Measurements from ENCODE around the gene CCDC47.
"Not testable (repeated sequence)": the region's sequence is repeated elsewhere in the genome, so short reads cannot be mapped to it uniquely, and the experiment has no call there.

The CCDC47 gene

DNA sequence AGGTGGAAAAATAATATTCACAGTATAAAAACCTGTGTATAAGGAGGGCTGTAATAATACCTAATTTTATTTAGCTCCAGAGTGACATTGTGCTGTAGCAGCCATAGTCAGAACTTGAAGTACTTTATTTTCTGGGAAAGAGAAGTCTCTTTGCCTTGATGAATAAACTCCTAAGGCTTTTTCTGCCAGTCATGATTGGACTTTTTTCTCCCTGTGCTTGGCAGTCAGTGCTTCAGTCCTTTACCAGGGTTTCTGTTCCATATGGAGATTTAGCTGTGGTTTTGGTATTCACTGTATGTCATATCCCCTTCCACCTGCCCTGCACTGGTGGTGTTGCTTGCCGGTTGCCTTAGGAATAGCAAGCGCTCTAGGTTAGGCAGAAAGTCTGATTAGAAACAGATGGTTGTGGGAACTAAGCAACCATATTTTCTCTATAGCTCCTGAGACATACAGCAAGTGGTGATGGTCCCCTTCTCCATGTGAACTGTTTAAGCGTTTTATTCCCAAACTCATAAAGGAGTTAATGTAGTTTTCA is 25.2 kb upstream of the CCDC47 start:
- TF ChIP-seq, protein P1, sequence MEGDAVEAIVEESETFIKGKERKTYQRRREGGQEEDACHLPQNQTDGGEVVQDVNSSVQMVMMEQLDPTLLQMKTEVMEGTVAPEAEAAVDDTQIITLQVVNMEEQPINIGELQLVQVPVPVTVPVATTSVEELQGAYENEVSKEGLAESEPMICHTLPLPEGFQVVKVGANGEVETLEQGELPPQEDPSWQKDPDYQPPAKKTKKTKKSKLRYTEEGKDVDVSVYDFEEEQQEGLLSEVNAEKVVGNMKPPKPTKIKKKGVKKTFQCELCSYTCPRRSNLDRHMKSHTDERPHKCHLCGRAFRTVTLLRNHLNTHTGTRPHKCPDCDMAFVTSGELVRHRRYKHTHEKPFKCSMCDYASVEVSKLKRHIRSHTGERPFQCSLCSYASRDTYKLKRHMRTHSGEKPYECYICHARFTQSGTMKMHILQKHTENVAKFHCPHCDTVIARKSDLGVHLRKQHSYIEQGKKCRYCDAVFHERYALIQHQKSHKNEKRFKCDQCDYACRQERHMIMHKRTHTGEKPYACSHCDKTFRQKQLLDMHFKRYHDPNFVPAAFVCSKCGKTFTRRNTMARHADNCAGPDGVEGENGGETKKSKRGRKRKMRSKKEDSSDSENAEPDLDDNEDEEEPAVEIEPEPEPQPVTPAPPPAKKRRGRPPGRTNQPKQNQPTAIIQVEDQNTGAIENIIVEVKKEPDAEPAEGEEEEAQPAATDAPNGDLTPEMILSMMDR (IDR thresholded peaks at IDR 0.05; ENCODE audit: insufficient read depth, low read depth, low read length, missing control alignments) = no peak
- DNase-seq (ENCODE audit: low read depth) = no peak
- no peak overlapping the region for H3K4me3 ChIP-seq (ENCODE audit: low read length)

DNA sequence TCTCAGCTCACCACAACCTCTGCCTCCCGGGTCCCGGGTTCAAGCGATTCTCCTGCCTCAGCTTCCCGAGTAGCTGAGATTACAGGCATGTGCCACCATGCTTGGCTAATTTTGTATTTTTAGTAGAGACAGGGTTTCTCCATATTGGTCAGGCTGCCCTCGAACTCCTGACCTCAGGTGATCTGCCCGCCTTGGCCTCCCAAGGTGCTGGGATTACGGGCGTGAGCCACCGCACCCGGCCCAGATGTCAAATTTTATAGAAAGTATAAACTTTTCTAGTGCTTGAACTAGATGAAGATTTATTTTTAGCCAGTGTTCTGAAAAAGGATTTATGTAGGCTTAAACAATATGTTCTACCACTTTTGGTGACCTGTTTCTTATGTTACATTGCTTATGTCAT is 23.0 kb upstream of the CCDC47 start:
- not testable (repeated sequence) for DNase-seq (ENCODE audit: low read depth); H3K4me3 ChIP-seq (ENCODE audit: low read length)

GRCh38 chr17:63792055-63792729 is 18.8 kb upstream of the CCDC47 start:
- DNase-seq (ENCODE audit: low read depth) = peak; percentile 78
- no peak overlapping the region for H3K4me3 ChIP-seq (ENCODE audit: low read length)
- TF ChIP-seq, protein P1 (IDR thresholded peaks at IDR 0.05; ENCODE audit: insufficient read depth, low read depth, low read length, missing control alignments) = peak; percentile 15

GRCh38 chr17:63790057-63790456 is 16.7 kb upstream of the CCDC47 start:
- DNase-seq (ENCODE audit: low read depth) = no peak
- H3K4me3 ChIP-seq (ENCODE audit: low read length) = no peak overlapping the region
- TF ChIP-seq, protein P1 (IDR thresholded peaks at IDR 0.05; ENCODE audit: insufficient read depth, low read depth, low read length, missing control alignments) = no peak

DNA sequence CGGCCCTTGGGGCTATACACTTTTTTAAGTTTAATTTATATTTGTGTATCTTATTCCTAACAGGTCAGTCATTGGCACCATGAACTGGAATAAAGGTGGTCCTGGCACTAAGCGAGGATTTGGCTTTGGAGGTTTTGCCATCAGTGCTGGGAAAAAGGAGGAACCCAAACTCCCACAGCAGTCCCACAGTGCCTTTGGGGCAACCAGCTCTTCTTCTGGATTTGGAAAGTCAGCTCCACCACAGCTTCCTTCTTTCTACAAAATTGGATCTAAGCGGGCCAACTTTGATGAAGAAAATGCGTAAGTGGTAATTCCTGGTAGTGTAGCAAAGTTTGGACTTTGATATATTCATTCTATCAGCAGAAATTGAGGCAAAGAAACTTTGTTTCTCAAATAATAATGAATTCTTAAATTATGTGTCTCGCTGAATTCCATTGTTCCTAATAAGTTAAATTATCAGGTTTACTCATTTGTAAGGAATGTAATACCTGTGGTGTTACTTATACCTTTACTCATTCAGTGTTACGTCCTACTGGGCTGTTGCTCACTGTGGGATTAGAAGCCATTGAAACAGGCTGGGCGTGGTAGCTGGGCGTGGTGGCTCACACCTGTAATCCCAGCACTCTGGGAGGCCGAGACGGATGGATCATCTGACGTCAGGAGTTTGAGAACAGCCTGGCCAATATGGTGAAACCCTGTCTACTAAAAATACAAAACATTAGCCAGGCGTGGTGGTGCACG is 13.7 kb upstream of the CCDC47 start:
- no peak overlapping the region for H3K4me3 ChIP-seq (ENCODE audit: low read length)
- peak; percentile 96 for DNase-seq (ENCODE audit: low read depth)
- TF ChIP-seq, protein P1 (IDR thresholded peaks at IDR 0.05; ENCODE audit: insufficient read depth, low read depth, low read length, missing control alignments) = no peak

- H3K4me3 ChIP-seq (ENCODE audit: low read length) = no peak overlapping the region
- no peak for DNase-seq (ENCODE audit: low read depth)
- TF ChIP-seq, protein P1 (IDR thresholded peaks at IDR 0.05; ENCODE audit: insufficient read depth, low read depth, low read length, missing control alignments) = no peak
Observed at GRCh38 chr17:63786117-63786516, 12.7 kb upstream of the CCDC47 start.

- no peak overlapping the region for H3K4me3 ChIP-seq (ENCODE audit: low read length)
- peak; percentile 72 for DNase-seq (ENCODE audit: low read depth)
- TF ChIP-seq, protein P1 (IDR thresholded peaks at IDR 0.05; ENCODE audit: insufficient read depth, low read depth, low read length, missing control alignments) = no peak
Observed at GRCh38 chr17:63785556-63785955, 12.2 kb upstream of the CCDC47 start.

All from epithelial cell of esophagus (primary cell).